NT2/D1 (cell line): ENCODE measurements around the gene ZNF74.

Experiments
- DNase-seq: peaks from one replicate; pipeline ENCODE4 v3.0.0-alpha.2; 2011; ENCODE audit warnings: low read depth, low spot score
- H3K27me3 ChIP-seq: 2 replicates; pipeline ENCODE4 v1.6.0; 2011; ENCODE audit warnings: mild to moderate bottlenecking; ENCODE audit not compliant: insufficient read length, insufficient read depth
- H3K36me3 ChIP-seq: 2 replicates; pipeline ENCODE4 v1.6.1; 2011; ENCODE audit warnings: mild to moderate bottlenecking, low read length, mixed read lengths; ENCODE audit not compliant: insufficient read depth, insufficient read length
- H3K4me1 ChIP-seq: 2 replicates; pipeline ENCODE4 v1.5.1; 2011; ENCODE audit not compliant: insufficient read depth, insufficient read length
- H3K4me3 ChIP-seq: 2 replicates; pipeline ENCODE4 v1.5.1; 2011; ENCODE audit warnings: low read depth; ENCODE audit not compliant: insufficient read length
- H3K9ac ChIP-seq: 2 replicates; pipeline ENCODE4 v1.6.0; 2011; ENCODE audit warnings: low read depth; ENCODE audit not compliant: insufficient read length
- H3K9me3 ChIP-seq: 2 replicates; pipeline ENCODE4 v1.5.1; 2011; ENCODE audit warnings: mild to moderate bottlenecking, low read length; ENCODE audit not compliant: insufficient read depth
- SUZ12 ChIP-seq: IDR thresholded peaks from 2 replicates; pipeline ENCODE4 v1.6.1; 2011; ENCODE audit not compliant: insufficient read length, insufficient read depth; ENCODE audit errors: extremely low read depth
- YY1 ChIP-seq: IDR thresholded peaks from 2 replicates; pipeline ENCODE4 v1.6.1; 2011; ENCODE audit not compliant: insufficient read length, insufficient read depth
- ZNF274 ChIP-seq: IDR thresholded peaks from 2 replicates; pipeline ENCODE4 v1.6.1; 2011; ENCODE audit warnings: mild to moderate bottlenecking, low read depth, low read length

Gene ZNF74

GRCh38 chr22:20396639-20397038 lies 2.7 kb downstream of the ZNF74 start:
- H3K4me1 ChIP-seq, result no peaks in the 10 kb centered on the region
- no peak overlapping the region for H3K4me3 ChIP-seq
- no peak overlapping the region for H3K9ac ChIP-seq
- TF ChIP-seq ZNF274 (no peak), YY1 (no peak), SUZ12 (no peak)
- no peaks in the 10 kb centered on the region for H3K9me3 ChIP-seq
- no peak for DNase-seq
- peaks cover 27% of the 10 kb centered on the region for H3K36me3 ChIP-seq
- H3K27me3 ChIP-seq, result no peaks in the 10 kb centered on the region

- DNase-seq, result no peak
- H3K9me3 ChIP-seq, result no peaks in the 10 kb centered on the region
- no peak for TF ChIP-seq YY1
- TF ChIP-seq ZNF274, result no peak
- TF ChIP-seq SUZ12, result no peak
- no peak overlapping the region for H3K9ac ChIP-seq
- peaks cover 34% of the 10 kb centered on the region for H3K36me3 ChIP-seq
- H3K4me1 ChIP-seq, result no peaks in the 10 kb centered on the region
- H3K27me3 ChIP-seq, result no peaks in the 10 kb centered on the region
- H3K4me3 ChIP-seq, result no peak overlapping the region
Observed at GRCh38 chr22:20397498-20397897, 3.5 kb downstream of the ZNF74 start.

- H3K36me3 ChIP-seq, result peaks cover 41% of the 10 kb centered on the region
- DNase-seq, result no peak
- no peak overlapping the region for H3K9ac ChIP-seq
- no peak for TF ChIP-seq SUZ12
- TF ChIP-seq ZNF274, result no peak
- TF ChIP-seq YY1, result no peak
- H3K9me3 ChIP-seq, result no peaks in the 10 kb centered on the region
- no peak overlapping the region for H3K4me3 ChIP-seq
- H3K4me1 ChIP-seq, result no peaks in the 10 kb centered on the region
- H3K27me3 ChIP-seq, result no peaks in the 10 kb centered on the region
Observed at GRCh38 chr22:20398420-20398819, 4.5 kb downstream of the ZNF74 start.

- H3K27me3 ChIP-seq, result no peaks in the 10 kb centered on the region
- H3K9me3 ChIP-seq, result no peaks in the 10 kb centered on the region
- TF ChIP-seq YY1, result no peak
- no peak for TF ChIP-seq ZNF274
- no peak for TF ChIP-seq SUZ12
- H3K4me1 ChIP-seq, result no peaks in the 10 kb centered on the region
- no peak overlapping the region for H3K9ac ChIP-seq
- peaks cover 52% of the 10 kb centered on the region for H3K36me3 ChIP-seq
- DNase-seq, result no peak
- H3K4me3 ChIP-seq, result no peak overlapping the region
Observed at GRCh38 chr22:20399866-20400605, 6.1 kb downstream of the ZNF74 start.

GRCh38 chr22:20400606-20401375 lies 6.8 kb downstream of the ZNF74 start:
- Histone ChIP-seq H3K36me3 (peaks cover 52% of the 10 kb centered on the region), H3K4me3 (no peak overlapping the region), H3K4me1 (no peaks in the 10 kb centered on the region), H3K9ac (no peak overlapping the region), H3K9me3 (no peaks in the 10 kb centered on the region), H3K27me3 (no peaks in the 10 kb centered on the region)
- TF ChIP-seq SUZ12 (no peak), YY1 (no peak), ZNF274 (no peak)
- DNase-seq, result no peak

- Histone ChIP-seq H3K4me3 (no peak overlapping the region), H3K36me3 (peaks cover 59% of the 10 kb centered on the region), H3K9me3 (no peaks in the 10 kb centered on the region), H3K27me3 (no peaks in the 10 kb centered on the region), H3K9ac (no peak overlapping the region), H3K4me1 (no peaks in the 10 kb centered on the region)
- DNase-seq, result no peak
- TF ChIP-seq ZNF274, result no peak
- no peak for TF ChIP-seq YY1
- no peak for TF ChIP-seq SUZ12
Observed at GRCh38 chr22:20401376-20402014, 7.5 kb downstream of the ZNF74 start.
